ENCODE results near the gene APEH.
"Not testable (repeated sequence)": the region's sequence is repeated elsewhere in the genome, so short reads cannot be mapped to it uniquely, and the experiment has no call there.

DNA sequence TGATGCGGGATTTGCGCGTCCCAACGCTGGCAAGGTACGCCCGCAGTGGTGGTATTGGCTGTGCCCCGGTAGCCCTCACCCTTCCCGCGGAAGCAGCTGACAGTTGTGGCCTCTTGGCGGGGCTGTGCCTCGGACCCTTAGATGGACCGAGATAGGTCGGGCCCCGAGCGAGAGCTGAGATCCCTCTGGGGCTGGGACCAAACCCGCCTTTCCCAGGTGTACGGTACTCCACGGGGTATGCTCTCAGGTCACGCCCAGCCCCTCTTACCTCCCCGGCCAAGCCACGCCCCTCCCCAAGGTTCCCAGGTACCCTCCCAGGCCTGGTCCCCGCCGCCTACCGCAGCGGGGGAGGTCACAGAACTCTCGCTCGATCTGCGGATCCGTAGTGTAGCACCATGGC lies 12.2 kb downstream of the APEH start:
- TF ChIP-seq, protein P1, sequence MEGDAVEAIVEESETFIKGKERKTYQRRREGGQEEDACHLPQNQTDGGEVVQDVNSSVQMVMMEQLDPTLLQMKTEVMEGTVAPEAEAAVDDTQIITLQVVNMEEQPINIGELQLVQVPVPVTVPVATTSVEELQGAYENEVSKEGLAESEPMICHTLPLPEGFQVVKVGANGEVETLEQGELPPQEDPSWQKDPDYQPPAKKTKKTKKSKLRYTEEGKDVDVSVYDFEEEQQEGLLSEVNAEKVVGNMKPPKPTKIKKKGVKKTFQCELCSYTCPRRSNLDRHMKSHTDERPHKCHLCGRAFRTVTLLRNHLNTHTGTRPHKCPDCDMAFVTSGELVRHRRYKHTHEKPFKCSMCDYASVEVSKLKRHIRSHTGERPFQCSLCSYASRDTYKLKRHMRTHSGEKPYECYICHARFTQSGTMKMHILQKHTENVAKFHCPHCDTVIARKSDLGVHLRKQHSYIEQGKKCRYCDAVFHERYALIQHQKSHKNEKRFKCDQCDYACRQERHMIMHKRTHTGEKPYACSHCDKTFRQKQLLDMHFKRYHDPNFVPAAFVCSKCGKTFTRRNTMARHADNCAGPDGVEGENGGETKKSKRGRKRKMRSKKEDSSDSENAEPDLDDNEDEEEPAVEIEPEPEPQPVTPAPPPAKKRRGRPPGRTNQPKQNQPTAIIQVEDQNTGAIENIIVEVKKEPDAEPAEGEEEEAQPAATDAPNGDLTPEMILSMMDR (IDR thresholded peaks at IDR 0.05; ENCODE audit: low read length): not testable (repeated sequence)
- TF ChIP-seq EZH2 (IDR thresholded peaks at IDR 0.05; ENCODE audit: borderline replicate concordance, low read length): not testable (repeated sequence)

Data from OCI-LY1 (cell line).